ENCODE results near the gene CBLL1. TPM values are rescaled to one million over a fixed set of nuclear protein-coding genes. Genes with fewer than 3 reads are reported as not detected.

CBLL1 gene, protein sequence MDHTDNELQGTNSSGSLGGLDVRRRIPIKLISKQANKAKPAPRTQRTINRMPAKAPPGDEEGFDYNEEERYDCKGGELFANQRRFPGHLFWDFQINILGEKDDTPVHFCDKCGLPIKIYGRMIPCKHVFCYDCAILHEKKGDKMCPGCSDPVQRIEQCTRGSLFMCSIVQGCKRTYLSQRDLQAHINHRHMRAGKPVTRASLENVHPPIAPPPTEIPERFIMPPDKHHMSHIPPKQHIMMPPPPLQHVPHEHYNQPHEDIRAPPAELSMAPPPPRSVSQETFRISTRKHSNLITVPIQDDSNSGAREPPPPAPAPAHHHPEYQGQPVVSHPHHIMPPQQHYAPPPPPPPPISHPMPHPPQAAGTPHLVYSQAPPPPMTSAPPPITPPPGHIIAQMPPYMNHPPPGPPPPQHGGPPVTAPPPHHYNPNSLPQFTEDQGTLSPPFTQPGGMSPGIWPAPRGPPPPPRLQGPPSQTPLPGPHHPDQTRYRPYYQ
- 13.7 and 17.2 TPM in 2 replicates for polyA plus RNA-seq

DNA sequence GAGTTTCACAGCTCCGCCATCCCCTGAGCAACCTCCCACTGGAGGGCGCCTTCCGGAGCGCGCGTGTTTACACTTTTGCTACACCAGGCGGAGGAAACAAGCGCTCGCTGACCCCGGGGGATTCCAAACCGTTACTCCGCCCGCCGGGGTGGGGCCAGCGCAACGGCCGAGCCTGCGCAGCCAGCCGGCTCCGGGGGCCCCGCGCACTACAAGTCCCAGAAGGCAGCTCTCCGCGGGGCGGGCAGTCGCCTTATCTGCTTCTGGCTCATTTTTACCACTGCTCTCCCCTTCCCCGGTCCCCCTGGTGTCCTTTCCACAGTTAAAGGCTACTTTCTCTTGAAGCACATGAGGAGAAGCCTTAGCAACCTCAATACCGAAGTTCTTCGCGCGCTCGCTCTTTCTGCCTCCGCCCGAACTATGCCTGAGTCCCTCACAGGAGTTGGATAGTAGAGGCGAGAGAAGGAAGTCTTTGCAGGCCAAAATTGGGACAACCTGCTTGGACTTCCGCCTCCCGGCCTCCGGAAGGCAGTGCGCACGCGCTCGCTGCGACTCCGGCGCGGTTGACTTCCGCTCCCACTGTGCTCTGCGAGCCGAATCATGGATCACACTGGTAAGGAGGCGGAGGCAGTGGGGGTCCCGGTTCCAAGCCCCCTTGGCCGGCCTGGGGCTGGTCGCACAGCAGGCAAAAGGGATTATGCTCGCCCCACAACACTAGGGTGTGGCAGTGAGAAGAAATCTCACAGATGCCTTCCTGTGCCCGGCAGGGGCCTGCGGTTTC lies at the start of gene CBLL1:
Gene CBLL1, plus strand, starts transcription at position 576 of the 778 bp plus-strand sequence. Its CDS starts 22 bp downstream, at position 598.

GRCh38 chr7:107803009-107803610 lies 59.2 kb downstream of the CBLL1 start, which contains the start of gene SLC26A3:
TSS of gene SLC26A3 (minus strand) at chr7:107803223. CDS start at chr7:107794509, 8,714 bp downstream.

Other genes with a start within 250 kb of the CBLL1 start
- 4.3 and 5.5 TPM in 2 replicates for gene COG5, start 180.2 kb upstream of the CBLL1 start, polyA plus RNA-seq
- 7.1 and 8.7 TPM in 2 replicates for gene DUS4L, start 180.2 kb upstream of the CBLL1 start, polyA plus RNA-seq
- 18.3 and 68.2 TPM in 2 replicates for gene BCAP29, start 163.9 kb upstream of the CBLL1 start, polyA plus RNA-seq
- gene SLC26A4, start 83.3 kb upstream of the CBLL1 start, polyA plus RNA-seq: 0.05 TPM in 1 of 2 replicates, not detected in the other
- not detected in 2 replicates for gene SLC26A3, start 59.1 kb downstream of the CBLL1 start, polyA plus RNA-seq
- gene DLD, start 147.0 kb downstream of the CBLL1 start, polyA plus RNA-seq: 165 and 232 TPM in 2 replicates

Data from Purkinje cell (primary cell).